HCT116 (cell line): ENCODE measurements around the gene SLC22A2. TPM values are rescaled to one million over a fixed set of nuclear protein-coding genes. Genes with fewer than 3 reads are reported as not detected.

Source experiments
- ATAC-seq: fragments of 200-7000 bp; cut with Tn5 transposase; 2 replicates; pipeline ENCODE4 v1.9.1; 2020; ENCODE audit warnings: mild to moderate bottlenecking, moderate library complexity
- BruUV-seq: library from RNA; stranded (reverse); fragments of 400-500 nt; replicated peaks from 2 replicates; lab custom pipeline; 2021; lab: Mats Ljungman, UMichigan
- CTCF ChIA-PET: fragments of 300-600 bp; sonication (Branson Sonifier 250); formaldehyde crosslinking; loops from one replicate; lab custom pipeline; 2021; ENCODE audit warnings: antibody characterized with exemption; lab: Charles Lee
- POLR2A ChIA-PET: fragments of 300-600, 350-600 bp; sonication (Branson Sonifier 250); formaldehyde crosslinking; loops from one replicate; lab custom pipeline; 2021; ENCODE audit warnings: antibody characterized with exemption; lab: Charles Lee
- RAD21 ChIA-PET, 2 experiments: fragments of 300-600 bp; sonication (Branson Sonifier 250); formaldehyde crosslinking; loops; one replicate each; lab custom pipeline; 2023; ENCODE audit warnings: low total read pairs in 2 of 2; ENCODE audit not compliant: uncharacterized antibody in 2 of 2, unreplicated experiment in 2 of 2, low non-redundant PET in 1 of 2; lab: Charles Lee
- DNase-seq: peaks from one replicate; pipeline ENCODE4 v3.0.0-alpha.2; 2010; ENCODE audit warnings: low read depth, low spot score
- H2AFZ ChIP-seq: fragments of 200-600 bp; shearing (Covaris generic), sonication (generic); 2 replicates; pipeline ENCODE4 v1.6.1; 2017; ENCODE audit warnings: low read depth, mixed run types, mixed read lengths, antibody characterized with exemption, low read length; ENCODE audit not compliant: poor library complexity, severe bottlenecking
- H3K27ac ChIP-seq: 2 replicates; pipeline ENCODE4 v1.5.1; 2012; ENCODE audit warnings: low read depth, low read length
- H3K27me3 ChIP-seq: fragments of 200-600 bp; sonication (generic); 2 replicates; pipeline ENCODE4 v1.6.1; 2016; ENCODE audit warnings: mixed run types, low read length, mixed read lengths; ENCODE audit not compliant: insufficient read depth
- H3K36me3 ChIP-seq, 2 experiments: fragments of 200-500 bp in 1 of 2; fragments of 200-600 bp in 1 of 2; sonication (Bioruptor generic) in 1 of 2; sonication (generic) in 1 of 2; 2 replicates each; pipeline versions ENCODE4 v1.5.1 to v1.6.1; 2014 to 2016; ENCODE audit warnings: low read length in 2 of 2, inconsistent platforms in 1 of 2, mixed read lengths in 1 of 2, mixed run types in 1 of 2; ENCODE audit not compliant: insufficient read depth in 2 of 2, control insufficient read depth in 1 of 2
- H3K4me1 ChIP-seq, 2 experiments: fragments of 200-600 bp in 1 of 2; sonication (generic) in 1 of 2; 2 replicates each; pipeline versions ENCODE4 v1.5.1 to v1.6.1; 2012 to 2017; ENCODE audit warnings: low read length in 2 of 2, inconsistent platforms in 1 of 2, mild to moderate bottlenecking in 1 of 2, mixed read lengths in 1 of 2, mixed run types in 1 of 2, moderate library complexity in 1 of 2; ENCODE audit not compliant: insufficient read depth in 2 of 2, control insufficient read depth in 1 of 2
- H3K4me2 ChIP-seq: fragments of 200-600 bp; sonication (generic); 2 replicates; pipeline ENCODE4 v1.6.1; 2017; ENCODE audit warnings: mixed run types, low read length, mixed read lengths
- H3K4me3 ChIP-seq, 2 experiments: fragments of 200-600 bp in 1 of 2; sonication (generic) in 1 of 2; replicated peaks in 1 of 2; 2 replicates each; pipeline ENCODE4 v1.5.1; 2011 to 2016; ENCODE audit warnings: low read length in 2 of 2, control low read depth in 1 of 2, low read depth in 1 of 2, mild to moderate bottlenecking in 1 of 2, mixed read lengths in 1 of 2, mixed run types in 1 of 2
- H3K79me2 ChIP-seq: fragments of 200-600 bp; sonication (generic); 2 replicates; pipeline ENCODE4 v1.6.1; 2017; ENCODE audit warnings: mild to moderate bottlenecking, mixed run types, low read length, moderate library complexity, mixed read lengths; ENCODE audit not compliant: insufficient read depth
- H3K9ac ChIP-seq: fragments of 200-600 bp; sonication (generic); 2 replicates; pipeline ENCODE4 v1.6.1; 2016; ENCODE audit warnings: low read length, mixed read lengths
- H3K9me2 ChIP-seq: fragments of 200-600 bp; sonication (generic), shearing (Covaris generic); 2 replicates; pipeline ENCODE4 v1.6.1; 2017; ENCODE audit warnings: mixed run types, mild to moderate bottlenecking, moderate library complexity; ENCODE audit not compliant: insufficient read depth
- H3K9me3 ChIP-seq, 2 experiments: fragments of 200-500 bp in 1 of 2; fragments of 200-600 bp in 1 of 2; sonication (Bioruptor generic) in 1 of 2; sonication (generic) in 1 of 2; 2 replicates each; pipeline ENCODE4 v1.6.1; 2014 to 2017; ENCODE audit warnings: low read length in 2 of 2, mixed read lengths in 2 of 2, inconsistent platforms in 1 of 2, low read depth in 1 of 2, mild to moderate bottlenecking in 1 of 2, mixed run types in 1 of 2, moderate library complexity in 1 of 2; ENCODE audit not compliant: control insufficient read depth in 1 of 2, insufficient read depth in 1 of 2
- H4K20me1 ChIP-seq: fragments of 200-600 bp; sonication (generic), shearing (Covaris generic); 2 replicates; pipeline ENCODE4 v1.6.1; 2017; ENCODE audit warnings: mixed run types, mild to moderate bottlenecking, moderate library complexity; ENCODE audit not compliant: insufficient read depth
- CBX3 ChIP-seq: IDR thresholded peaks from 2 replicates; pipeline ENCODE4 v1.6.1; 2012; ENCODE audit warnings: low read depth
- EGR1 ChIP-seq: IDR thresholded peaks from 2 replicates; pipeline ENCODE4 v1.6.1; 2012; ENCODE audit warnings: low read depth
- EZH2 ChIP-seq: fragments of 200-600 bp; sonication (generic); IDR thresholded peaks from 2 replicates; pipeline ENCODE4 v1.6.1; 2017; ENCODE audit warnings: antibody characterized with exemption, mixed run types
- EZH2phosphoT487 ChIP-seq: fragments of 200-600 bp; IDR thresholded peaks from 2 replicates; pipeline ENCODE4 v1.6.1; 2018; ENCODE audit warnings: antibody characterized with exemption, borderline replicate concordance
- FOSL1 ChIP-seq: IDR thresholded peaks from 2 replicates; pipeline ENCODE4 v1.6.1; 2012; ENCODE audit warnings: low read depth
- POLR2A ChIP-seq: IDR thresholded peaks from 2 replicates; pipeline ENCODE4 v1.7.0; 2011; ENCODE audit warnings: borderline replicate concordance; ENCODE audit not compliant: insufficient read depth, insufficient read length; ENCODE audit errors: extremely low read depth
- POLR2AphosphoS5 ChIP-seq: IDR thresholded peaks from 2 replicates; pipeline ENCODE4 v1.6.1; 2011; ENCODE audit warnings: mild to moderate bottlenecking, low read depth, low read length, moderate library complexity
- RAD21 ChIP-seq: IDR thresholded peaks from 2 replicates; pipeline ENCODE4 v1.6.1; 2012; ENCODE audit warnings: low read depth, mild to moderate bottlenecking
- SRF ChIP-seq: IDR thresholded peaks from 2 replicates; pipeline ENCODE4 v1.6.1; 2012; ENCODE audit warnings: low read depth
- ZNF274 ChIP-seq: fragments of 200-500 bp; sonication (Bioruptor generic); IDR thresholded peaks from 2 replicates; pipeline ENCODE4 v1.6.1; 2014; ENCODE audit warnings: mild to moderate bottlenecking, low read depth, low read length, inconsistent platforms
- intact Hi-C: fragments of 100-400 bp; cut with micrococcal nuclease; formaldehyde crosslinking; loops from 2 replicates; pipeline ENCODE4 v1.10.0; 2022
- total RNA-seq: library from RNA; stranded (reverse); gene quantifications from one replicate; pipeline ENCODE4 v1.2.1, GENCODE V29; 2021; ENCODE audit not compliant: unreplicated experiment
- TF ChIP-seq, protein P1 (sequence below): IDR thresholded peaks from 2 replicates; pipeline ENCODE4 v1.6.1; 2011; ENCODE audit warnings: mild to moderate bottlenecking, low read length, moderate library complexity; ENCODE audit not compliant: insufficient replicate concordance; ENCODE audit errors: extremely low read depth
- TF ChIP-seq, protein P2 (sequence below): IDR thresholded peaks from 2 replicates; pipeline ENCODE4 v1.6.1; 2012; ENCODE audit warnings: low read depth
- TF ChIP-seq, protein P3 (sequence below): IDR thresholded peaks from 2 replicates; pipeline ENCODE4 v1.6.1; 2012

SLC22A2 gene
- total RNA-seq, 1 experiment from 2014 or later: not detected

DNA sequence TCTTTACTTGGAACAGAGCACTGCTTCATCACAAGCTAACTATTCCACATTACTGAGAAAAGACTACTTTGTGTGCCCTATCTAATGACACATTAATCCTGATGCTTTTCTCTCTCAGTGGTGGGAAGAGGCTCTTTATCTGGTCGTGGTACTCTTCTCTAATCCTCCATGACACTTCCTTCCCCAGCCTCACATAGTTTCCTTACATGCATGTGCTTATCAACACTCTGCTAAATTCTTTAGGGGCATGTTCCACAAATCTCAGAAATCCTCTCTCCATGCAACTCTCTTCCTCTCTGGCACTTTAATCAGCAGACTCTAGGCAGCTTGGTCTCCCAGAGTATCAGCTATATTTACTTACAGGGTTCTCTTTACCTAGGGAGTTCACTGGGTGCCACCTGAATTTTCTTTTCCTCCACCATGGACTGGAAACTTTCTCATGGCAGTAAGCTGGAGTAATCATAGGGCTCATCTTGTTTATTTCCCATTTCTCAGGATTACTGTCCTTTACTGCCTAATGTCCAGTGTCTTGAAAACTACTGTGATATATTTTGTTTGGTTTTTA lies 27.0 kb upstream of the SLC22A2 start:
- CTCF ChIA-PET: no interaction called here
- H3K9me3 ChIP-seq: no peaks in the 10 kb centered on the region
- no peak for DNase-seq
- H2AFZ ChIP-seq: no peak overlapping the region
- BruUV-seq: no TSS peak
- intact Hi-C loops: no loop called here
- POLR2A ChIA-PET: no interaction called here
- H3K4me3 ChIP-seq: no peak overlapping the region
- H3K9me2 ChIP-seq: no peaks in the 10 kb centered on the region
- H3K4me2 ChIP-seq: no peak overlapping the region
- ATAC-seq: no peak
- RAD21 ChIA-PET: no interaction called here
- H3K27me3 ChIP-seq: no peaks in the 10 kb centered on the region
- H3K27ac ChIP-seq: no peak overlapping the region
- no peaks in the 10 kb centered on the region for H3K36me3 ChIP-seq
- H4K20me1 ChIP-seq: no peaks in the 10 kb centered on the region
- H3K4me1 ChIP-seq: no peaks in the 10 kb centered on the region
- no peak overlapping the region for H3K9ac ChIP-seq
- no peak for TF ChIP-seq EZH2
- TF ChIP-seq, protein P1, sequence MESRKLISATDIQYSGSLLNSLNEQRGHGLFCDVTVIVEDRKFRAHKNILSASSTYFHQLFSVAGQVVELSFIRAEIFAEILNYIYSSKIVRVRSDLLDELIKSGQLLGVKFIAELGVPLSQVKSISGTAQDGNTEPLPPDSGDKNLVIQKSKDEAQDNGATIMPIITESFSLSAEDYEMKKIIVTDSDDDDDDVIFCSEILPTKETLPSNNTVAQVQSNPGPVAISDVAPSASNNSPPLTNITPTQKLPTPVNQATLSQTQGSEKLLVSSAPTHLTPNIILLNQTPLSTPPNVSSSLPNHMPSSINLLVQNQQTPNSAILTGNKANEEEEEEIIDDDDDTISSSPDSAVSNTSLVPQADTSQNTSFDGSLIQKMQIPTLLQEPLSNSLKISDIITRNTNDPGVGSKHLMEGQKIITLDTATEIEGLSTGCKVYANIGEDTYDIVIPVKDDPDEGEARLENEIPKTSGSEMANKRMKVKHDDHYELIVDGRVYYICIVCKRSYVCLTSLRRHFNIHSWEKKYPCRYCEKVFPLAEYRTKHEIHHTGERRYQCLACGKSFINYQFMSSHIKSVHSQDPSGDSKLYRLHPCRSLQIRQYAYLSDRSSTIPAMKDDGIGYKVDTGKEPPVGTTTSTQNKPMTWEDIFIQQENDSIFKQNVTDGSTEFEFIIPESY: no peak
- TF ChIP-seq EZH2phosphoT487: no peak
- TF ChIP-seq, protein P2, sequence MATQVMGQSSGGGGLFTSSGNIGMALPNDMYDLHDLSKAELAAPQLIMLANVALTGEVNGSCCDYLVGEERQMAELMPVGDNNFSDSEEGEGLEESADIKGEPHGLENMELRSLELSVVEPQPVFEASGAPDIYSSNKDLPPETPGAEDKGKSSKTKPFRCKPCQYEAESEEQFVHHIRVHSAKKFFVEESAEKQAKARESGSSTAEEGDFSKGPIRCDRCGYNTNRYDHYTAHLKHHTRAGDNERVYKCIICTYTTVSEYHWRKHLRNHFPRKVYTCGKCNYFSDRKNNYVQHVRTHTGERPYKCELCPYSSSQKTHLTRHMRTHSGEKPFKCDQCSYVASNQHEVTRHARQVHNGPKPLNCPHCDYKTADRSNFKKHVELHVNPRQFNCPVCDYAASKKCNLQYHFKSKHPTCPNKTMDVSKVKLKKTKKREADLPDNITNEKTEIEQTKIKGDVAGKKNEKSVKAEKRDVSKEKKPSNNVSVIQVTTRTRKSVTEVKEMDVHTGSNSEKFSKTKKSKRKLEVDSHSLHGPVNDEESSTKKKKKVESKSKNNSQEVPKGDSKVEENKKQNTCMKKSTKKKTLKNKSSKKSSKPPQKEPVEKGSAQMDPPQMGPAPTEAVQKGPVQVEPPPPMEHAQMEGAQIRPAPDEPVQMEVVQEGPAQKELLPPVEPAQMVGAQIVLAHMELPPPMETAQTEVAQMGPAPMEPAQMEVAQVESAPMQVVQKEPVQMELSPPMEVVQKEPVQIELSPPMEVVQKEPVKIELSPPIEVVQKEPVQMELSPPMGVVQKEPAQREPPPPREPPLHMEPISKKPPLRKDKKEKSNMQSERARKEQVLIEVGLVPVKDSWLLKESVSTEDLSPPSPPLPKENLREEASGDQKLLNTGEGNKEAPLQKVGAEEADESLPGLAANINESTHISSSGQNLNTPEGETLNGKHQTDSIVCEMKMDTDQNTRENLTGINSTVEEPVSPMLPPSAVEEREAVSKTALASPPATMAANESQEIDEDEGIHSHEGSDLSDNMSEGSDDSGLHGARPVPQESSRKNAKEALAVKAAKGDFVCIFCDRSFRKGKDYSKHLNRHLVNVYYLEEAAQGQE: no peak
- no peak for TF ChIP-seq FOSL1
- TF ChIP-seq POLR2A: no peak
- no peak for TF ChIP-seq SRF
- no peak for TF ChIP-seq POLR2AphosphoS5
- no peak for TF ChIP-seq EGR1
- TF ChIP-seq, protein P3, sequence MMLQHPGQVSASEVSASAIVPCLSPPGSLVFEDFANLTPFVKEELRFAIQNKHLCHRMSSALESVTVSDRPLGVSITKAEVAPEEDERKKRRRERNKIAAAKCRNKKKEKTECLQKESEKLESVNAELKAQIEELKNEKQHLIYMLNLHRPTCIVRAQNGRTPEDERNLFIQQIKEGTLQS: no peak
- TF ChIP-seq CBX3: no peak
- TF ChIP-seq ZNF274: no peak
- no peak for TF ChIP-seq RAD21
- H3K79me2 ChIP-seq: no peaks in the 10 kb centered on the region
